GM12892 (cell line): ENCODE measurements around the gene SLC38A1.

ENCODE experiments used
- POLR2A ChIP-seq: IDR thresholded peaks from 2 replicates; pipeline ENCODE4 v1.6.1; 2011; ENCODE audit warnings: low read depth, low read length, control low read depth
- POLR2AphosphoS5 ChIP-seq: IDR thresholded peaks from 2 replicates; pipeline ENCODE4 v1.6.1; 2011; ENCODE audit warnings: low read depth, low read length, control low read depth
- TAF1 ChIP-seq: IDR thresholded peaks from 2 replicates; pipeline ENCODE4 v1.6.1; 2011; ENCODE audit warnings: low read depth, mild to moderate bottlenecking, control low read depth, low read length, borderline replicate concordance

- no peak for TF ChIP-seq TAF1
- no peak for TF ChIP-seq POLR2A
- TF ChIP-seq POLR2AphosphoS5: no peak
Observed at GRCh38 chr12:46271863-46272262, 3.0 kb upstream of the SLC38A1 start.
